Suprapubic skin (tissue), 4 donors: ENCODE data around the gene DEGS2. TPM values are rescaled to one million over a fixed set of nuclear protein-coding genes. Genes with fewer than 3 reads are reported as not detected.

Source experiments
- DNase-seq, 2 donors: peaks; one replicate each; pipeline ENCODE4 v3.0.0-alpha.2; 2019; ENCODE audit warnings: low spot score in 2 of 2
- H3K27ac ChIP-seq: fragments of 200-600 bp; sonication (generic); one replicate; pipeline ENCODE4 v1.5.1; 2019
- H3K27me3 ChIP-seq: fragments of 200-600 bp; sonication (generic); one replicate; pipeline ENCODE4 v1.5.1; 2019
- H3K36me3 ChIP-seq: fragments of 200-600 bp; sonication (generic); one replicate; pipeline ENCODE4 v1.5.1; 2019
- H3K4me1 ChIP-seq: fragments of 200-600 bp; sonication (generic); one replicate; pipeline ENCODE4 v1.5.1; 2019
- H3K4me3 ChIP-seq: fragments of 200-600 bp; sonication (generic); one replicate; pipeline ENCODE4 v1.5.1; 2019; ENCODE audit warnings: mild to moderate bottlenecking
- H3K9me3 ChIP-seq: fragments of 200-600 bp; sonication (generic); one replicate; pipeline ENCODE4 v1.5.1; 2019
- CTCF ChIP-seq, 2 donors: fragments of 200-600 bp in 1 of 2; fragments of 450-650 bp in 1 of 2; sonication (generic) in 1 of 2; IDR thresholded peaks; one replicate each; pipeline ENCODE4 v1.5.1; 2016 to 2019; ENCODE audit warnings: antibody characterized with exemption in 2 of 2, mild to moderate bottlenecking in 1 of 2, moderate library complexity in 1 of 2
- EP300 ChIP-seq: sonication (generic); formaldehyde crosslinking; IDR thresholded peaks from one replicate; pipeline ENCODE4 v1.6.1; 2017; ENCODE audit warnings: antibody characterized with exemption
- POLR2A ChIP-seq, 2 donors: fragments of 450-650 bp; IDR thresholded peaks; one replicate each; pipeline ENCODE4 v1.6.1; 2017; ENCODE audit warnings: antibody characterized with exemption in 2 of 2, mild to moderate bottlenecking in 2 of 2, moderate library complexity in 2 of 2
- POLR2AphosphoS5 ChIP-seq, 3 donors: sonication (generic); formaldehyde crosslinking; IDR thresholded peaks; one replicate each; pipeline ENCODE4 v1.6.1; 2017; ENCODE audit warnings: antibody characterized with exemption in 3 of 3
- WGBS: methylation state at CpG from one replicate; pipeline ENCODE4 v1.1.5; 2018; 5-methylcytosine and 5-hydroxymethylcytosine counted together
- total RNA-seq, 4 donors: library from RNA; depleted of rRNA; stranded (reverse); fragments of >200 nt; gene quantifications; one replicate each; pipeline ENCODE4 v1.1.0, GENCODE V29; 2016

DEGS2 gene
- total RNA-seq, 4 donors from 2014 or later: 78.9 to 130 (median 108) TPM

DNA sequence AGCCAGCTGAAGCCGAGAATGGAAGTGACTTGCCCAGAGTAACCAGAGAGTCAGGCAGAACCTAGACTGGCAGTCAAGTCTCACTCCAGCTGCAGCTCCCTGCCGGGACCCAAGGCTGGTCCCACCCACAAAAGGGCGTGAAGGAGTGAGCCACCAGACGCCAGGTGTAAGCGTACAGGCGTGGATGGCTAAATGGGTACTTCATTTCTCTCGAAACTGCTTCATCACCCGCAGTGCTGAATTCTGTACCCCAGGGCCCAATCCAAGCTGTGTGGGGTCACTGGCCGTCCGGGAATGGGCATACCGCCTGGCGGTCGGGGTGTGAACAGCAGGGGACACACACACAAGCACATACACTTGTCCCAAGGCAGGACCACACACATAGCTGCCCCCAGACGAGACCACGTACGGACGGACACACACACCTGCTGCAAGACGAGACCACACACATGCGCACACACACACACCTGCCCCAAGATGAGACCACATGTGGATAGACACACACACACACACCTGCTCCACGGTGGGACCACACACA, 34.8 kb downstream of the DEGS2 start:
- Histone ChIP-seq H3K36me3 (peaks cover 36% of the 10 kb centered on the region), H3K27me3 (no peaks in the 10 kb centered on the region), H3K9me3 (no peaks in the 10 kb centered on the region), H3K4me1 (peaks cover 16% of the 10 kb centered on the region), H3K4me3 (no peak overlapping the region), H3K27ac (no peak overlapping the region)
- 93% methylated on average over 8 of the region's 20 CpGs for WGBS
- DNase-seq: no peak
- TF ChIP-seq CTCF (IDR thresholded peaks at IDR 0.05) (no peak), POLR2A (IDR thresholded peaks at IDR 0.05) (no peak), POLR2AphosphoS5 (IDR thresholded peaks at IDR 0.05) (no peak), EP300 (no peak)

DNA sequence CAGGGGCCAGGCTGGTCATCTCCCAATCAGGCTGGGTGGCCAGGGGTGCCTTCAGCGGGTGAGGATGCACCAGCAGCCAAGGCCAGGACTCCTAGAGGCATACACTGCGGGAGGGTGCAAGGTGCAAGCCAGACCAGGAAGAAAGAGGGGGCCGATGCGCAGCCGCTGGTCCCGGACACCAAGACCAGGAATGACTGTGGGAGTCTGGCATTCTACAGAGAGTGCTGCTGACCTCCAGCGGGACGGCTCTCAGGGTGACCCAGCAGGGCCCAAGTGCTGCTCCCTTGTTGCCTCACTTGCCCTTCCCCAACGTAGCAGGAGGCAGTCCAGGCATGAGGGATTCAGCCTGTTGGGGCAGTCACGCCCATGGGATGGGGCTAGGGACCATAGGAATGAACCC, 35.8 kb downstream of the DEGS2 start:
- WGBS: 92% methylated on average over 10 of the region's 10 CpGs
- Histone ChIP-seq H3K27ac (no peak overlapping the region), H3K4me3 (no peak overlapping the region), H3K4me1 (peaks cover 6% of the 10 kb centered on the region), H3K27me3 (no peaks in the 10 kb centered on the region), H3K9me3 (no peaks in the 10 kb centered on the region), H3K36me3 (peaks cover 36% of the 10 kb centered on the region)
- no peak for TF ChIP-seq POLR2AphosphoS5 (IDR thresholded peaks at IDR 0.05)
- no peak for TF ChIP-seq CTCF (IDR thresholded peaks at IDR 0.05)
- TF ChIP-seq POLR2A (IDR thresholded peaks at IDR 0.05): no peak
- no peak for TF ChIP-seq EP300
- DNase-seq: no peak

- H3K27ac ChIP-seq: no peak overlapping the region
- peaks cover 35% of the 10 kb centered on the region for H3K36me3 ChIP-seq
- 86% methylated on average over 5 of the region's 8 CpGs for WGBS
These were observed 36.8 kb downstream of the DEGS2 start for GRCh38 chr14:100122481-100123223.

DNA sequence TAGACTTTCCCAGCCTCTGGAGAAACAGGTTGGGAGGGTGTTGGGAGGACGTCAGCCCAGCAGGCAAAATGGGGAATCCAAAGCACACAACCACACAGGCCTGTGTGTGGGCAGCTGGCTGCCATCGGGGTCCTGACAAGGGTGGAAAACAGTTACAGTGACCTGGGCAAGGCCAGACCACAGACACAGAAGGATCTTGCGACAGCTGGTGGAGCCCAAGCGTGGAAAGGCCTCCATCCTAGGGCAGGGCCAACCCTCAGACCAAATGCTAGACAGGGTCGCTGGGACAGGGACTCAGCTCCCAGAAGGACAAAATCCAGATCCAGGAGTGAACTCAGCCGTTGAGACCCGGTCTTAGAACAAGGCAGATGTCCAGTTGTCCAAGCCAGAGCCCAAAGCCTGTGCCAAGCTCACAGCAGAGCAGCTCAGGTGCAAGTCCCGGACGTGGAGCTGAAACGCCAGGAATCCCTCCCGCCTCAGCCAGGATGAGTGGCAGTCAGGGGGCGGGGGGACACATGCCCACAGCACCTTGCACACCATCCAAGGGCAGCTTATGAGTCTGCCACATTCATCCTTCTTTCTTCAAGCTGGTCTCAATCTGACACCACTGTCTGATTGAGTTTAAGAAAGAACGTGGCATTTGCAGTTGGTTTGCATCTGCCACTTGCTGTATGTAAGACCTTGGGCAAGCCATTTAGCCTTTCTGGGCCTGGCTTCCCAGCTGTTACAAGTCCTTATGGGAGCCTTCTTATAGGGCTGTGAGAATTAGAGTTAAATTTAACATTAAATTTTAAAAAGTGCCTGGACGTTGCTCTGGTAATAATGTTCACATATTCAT, 37.6 kb downstream of the DEGS2 start:
- WGBS: 95% methylated on average over 6 of the region's 14 CpGs
- Histone ChIP-seq H3K4me3 (no peak overlapping the region), H3K36me3 (peaks cover 27% of the 10 kb centered on the region), H3K27me3 (no peaks in the 10 kb centered on the region), H3K27ac (no peak overlapping the region), H3K4me1 (no peaks in the 10 kb centered on the region), H3K9me3 (no peaks in the 10 kb centered on the region)
- TF ChIP-seq CTCF (IDR thresholded peaks at IDR 0.05) (no peak), POLR2AphosphoS5 (IDR thresholded peaks at IDR 0.05) (no peak), POLR2A (IDR thresholded peaks at IDR 0.05) (no peak), EP300 (no peak)
- no peak for DNase-seq

More at GRCh38 chr14:100122481-100123223, 36.8 kb downstream of the DEGS2 start:
- no peak for DNase-seq
- Histone ChIP-seq H3K4me1 (no peaks in the 10 kb centered on the region), H3K9me3 (no peaks in the 10 kb centered on the region), H3K27me3 (no peaks in the 10 kb centered on the region), H3K4me3 (no peak overlapping the region)
- no peak for TF ChIP-seq POLR2A (IDR thresholded peaks at IDR 0.05)
- TF ChIP-seq EP300: no peak
- no peak for TF ChIP-seq POLR2AphosphoS5 (IDR thresholded peaks at IDR 0.05)
- TF ChIP-seq CTCF (IDR thresholded peaks at IDR 0.05): no peak
